Endothelial cell of umbilical vein (primary cell): ENCODE data around the gene HECTD4.

ENCODE experiments used
- CTCF ChIP-seq, 2 donors: IDR thresholded peaks; 1 replicate in 1 of 2; 2 replicates in 1 of 2; pipeline ENCODE4 v1.5.1; 2011; ENCODE audit warnings: low read length in 2 of 2, mild to moderate bottlenecking in 2 of 2, moderate library complexity in 2 of 2, control low read depth in 1 of 2, inconsistent platforms in 1 of 2, low read depth in 1 of 2; ENCODE audit not compliant: insufficient read depth in 1 of 2; ENCODE audit errors: extremely low read depth in 1 of 2
- EZH2 ChIP-seq: IDR thresholded peaks from 2 replicates; pipeline ENCODE4 v1.6.1; 2012; ENCODE audit warnings: borderline replicate concordance, low read depth, mild to moderate bottlenecking, moderate library complexity, low read length, inconsistent platforms; ENCODE audit not compliant: severe bottlenecking
- GATA2 ChIP-seq: IDR thresholded peaks from 2 replicates; pipeline ENCODE4 v1.7.0; 2011; ENCODE audit warnings: low read depth, mild to moderate bottlenecking, moderate library complexity, mixed read lengths, low read length; ENCODE audit not compliant: insufficient read length, insufficient read depth
- JUN ChIP-seq: IDR thresholded peaks from 2 replicates; pipeline ENCODE4 v1.6.1; 2011; ENCODE audit warnings: borderline replicate concordance, low read depth; ENCODE audit not compliant: insufficient read length, insufficient read depth
- MAX ChIP-seq: IDR thresholded peaks from 2 replicates; pipeline ENCODE4 v1.6.1; 2011; ENCODE audit not compliant: insufficient read depth, insufficient read length
- POLR2A ChIP-seq: IDR thresholded peaks from 2 replicates; pipeline ENCODE4 v1.6.1; 2012; ENCODE audit warnings: low read depth, mild to moderate bottlenecking, control low read depth, low read length
- POLR2AphosphoS5 ChIP-seq: IDR thresholded peaks from 2 replicates; pipeline ENCODE4 v1.6.1; 2012; ENCODE audit warnings: low read depth, mild to moderate bottlenecking, control low read depth, low read length, moderate library complexity; ENCODE audit not compliant: insufficient read depth

GRCh38 chr12:112234303-112234702 is 147.9 kb downstream of the HECTD4 start:
- TF ChIP-seq POLR2A: no peak
- no peak for TF ChIP-seq CTCF (IDR thresholded peaks at IDR 0.05; ENCODE audit: extremely low read depth in 1 of 2, insufficient read depth in 1 of 2, low read depth in 1 of 2, low read length in 2 of 2)
- no peak for TF ChIP-seq EZH2
- TF ChIP-seq MAX: no peak
- TF ChIP-seq JUN: no peak
- no peak for TF ChIP-seq POLR2AphosphoS5
- TF ChIP-seq GATA2: no peak
